ENCODE data around the gene CCDC196.
A peak's percentile ranks its signal among the peaks of the same experiment; 100 is the strongest.

The CCDC196 gene

DNA sequence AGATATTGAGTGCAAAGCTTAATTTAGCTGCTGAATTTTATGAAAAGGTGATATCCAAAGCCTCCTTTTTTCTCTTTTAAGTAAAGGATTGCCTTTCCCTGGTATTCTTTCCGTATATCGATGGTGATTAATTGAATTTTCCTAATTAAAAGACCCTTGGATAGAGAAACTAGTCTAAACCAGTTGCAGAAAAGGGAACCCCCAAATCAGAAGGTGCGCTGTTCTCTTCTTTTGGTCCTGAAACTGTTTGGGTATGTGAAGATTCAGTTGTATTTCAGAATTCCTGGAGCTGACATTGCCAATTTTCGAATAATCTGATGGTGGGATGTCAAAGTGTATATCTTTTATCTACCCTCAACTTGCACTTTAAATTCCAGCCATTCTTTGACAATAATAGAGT lies 23.7 kb downstream of the CCDC196 start:
- peaks cover 39% of the 10 kb centered on the region for H4K20me1 ChIP-seq (ENCODE audit: insufficient read depth, low read length)
- peak overlapping the region; percentile 73 for H3K4me2 ChIP-seq (ENCODE audit: low read length)
- peak overlapping the region; percentile 81 for H3K4me3 ChIP-seq (ENCODE audit: low read length)
- H3K27ac ChIP-seq (ENCODE audit: low read length) = no peak overlapping the region
- H3K79me2 ChIP-seq (ENCODE audit: low read length) = peaks cover 80% of the 10 kb centered on the region
- no peaks in the 10 kb centered on the region for H3K9me3 ChIP-seq (ENCODE audit: insufficient read depth, low read length)
- no peaks in the 10 kb centered on the region for H3K27me3 ChIP-seq (ENCODE audit: low read depth, low read length)
- TF ChIP-seq, protein P1, sequence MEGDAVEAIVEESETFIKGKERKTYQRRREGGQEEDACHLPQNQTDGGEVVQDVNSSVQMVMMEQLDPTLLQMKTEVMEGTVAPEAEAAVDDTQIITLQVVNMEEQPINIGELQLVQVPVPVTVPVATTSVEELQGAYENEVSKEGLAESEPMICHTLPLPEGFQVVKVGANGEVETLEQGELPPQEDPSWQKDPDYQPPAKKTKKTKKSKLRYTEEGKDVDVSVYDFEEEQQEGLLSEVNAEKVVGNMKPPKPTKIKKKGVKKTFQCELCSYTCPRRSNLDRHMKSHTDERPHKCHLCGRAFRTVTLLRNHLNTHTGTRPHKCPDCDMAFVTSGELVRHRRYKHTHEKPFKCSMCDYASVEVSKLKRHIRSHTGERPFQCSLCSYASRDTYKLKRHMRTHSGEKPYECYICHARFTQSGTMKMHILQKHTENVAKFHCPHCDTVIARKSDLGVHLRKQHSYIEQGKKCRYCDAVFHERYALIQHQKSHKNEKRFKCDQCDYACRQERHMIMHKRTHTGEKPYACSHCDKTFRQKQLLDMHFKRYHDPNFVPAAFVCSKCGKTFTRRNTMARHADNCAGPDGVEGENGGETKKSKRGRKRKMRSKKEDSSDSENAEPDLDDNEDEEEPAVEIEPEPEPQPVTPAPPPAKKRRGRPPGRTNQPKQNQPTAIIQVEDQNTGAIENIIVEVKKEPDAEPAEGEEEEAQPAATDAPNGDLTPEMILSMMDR (IDR thresholded peaks at IDR 0.05; ENCODE audit: low read depth, low read length) = no peak
- no peak for TF ChIP-seq EZH2phosphoT487 (IDR thresholded peaks at IDR 0.05; ENCODE audit: low read depth)
- H3K4me1 ChIP-seq (ENCODE audit: low read length) = peaks cover 20% of the 10 kb centered on the region
- no peak overlapping the region for H3K9ac ChIP-seq (ENCODE audit: low read length)
- no peak overlapping the region for H2AFZ ChIP-seq (ENCODE audit: low read depth, low read length)
- no peaks in the 10 kb centered on the region for H3K36me3 ChIP-seq (replicated peaks; ENCODE audit: low read depth, low read length)

DNA sequence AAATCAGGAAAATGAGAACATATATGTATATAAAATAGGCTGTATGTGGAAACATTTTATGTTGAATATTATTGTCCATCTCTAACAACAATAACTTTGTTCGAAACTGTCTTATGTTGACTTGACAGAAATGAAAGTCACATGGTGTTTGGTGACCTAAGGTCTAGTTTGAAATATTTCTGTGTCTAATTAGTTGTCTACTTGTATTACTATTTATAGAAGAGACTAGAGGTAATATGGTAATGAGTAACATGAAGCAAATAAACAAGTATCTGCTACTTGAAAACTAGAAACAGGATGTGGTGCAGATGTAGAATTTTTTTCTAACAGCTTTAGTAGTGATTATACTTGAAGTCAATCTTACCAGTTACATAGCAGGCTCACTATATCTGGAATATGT lies 25.7 kb downstream of the CCDC196 start:
- Histone ChIP-seq H3K9me3 (ENCODE audit: insufficient read depth, low read length) (no peaks in the 10 kb centered on the region), H3K27me3 (ENCODE audit: low read depth, low read length) (no peaks in the 10 kb centered on the region), H4K20me1 (ENCODE audit: insufficient read depth, low read length) (peaks cover 42% of the 10 kb centered on the region), H3K9ac (ENCODE audit: low read length) (no peak overlapping the region), H3K4me3 (ENCODE audit: low read length) (no peak overlapping the region), H3K79me2 (ENCODE audit: low read length) (peaks cover 93% of the 10 kb centered on the region), H2AFZ (ENCODE audit: low read depth, low read length) (no peak overlapping the region), H3K4me1 (ENCODE audit: low read length) (peaks cover 20% of the 10 kb centered on the region), H3K27ac (ENCODE audit: low read length) (no peak overlapping the region), H3K36me3 (replicated peaks; ENCODE audit: low read depth, low read length) (no peaks in the 10 kb centered on the region), H3K4me2 (ENCODE audit: low read length) (no peak overlapping the region)
- no peak for TF ChIP-seq EZH2phosphoT487 (IDR thresholded peaks at IDR 0.05; ENCODE audit: low read depth)
- TF ChIP-seq, protein P1 (IDR thresholded peaks at IDR 0.05; ENCODE audit: low read depth, low read length) = no peak

DNA sequence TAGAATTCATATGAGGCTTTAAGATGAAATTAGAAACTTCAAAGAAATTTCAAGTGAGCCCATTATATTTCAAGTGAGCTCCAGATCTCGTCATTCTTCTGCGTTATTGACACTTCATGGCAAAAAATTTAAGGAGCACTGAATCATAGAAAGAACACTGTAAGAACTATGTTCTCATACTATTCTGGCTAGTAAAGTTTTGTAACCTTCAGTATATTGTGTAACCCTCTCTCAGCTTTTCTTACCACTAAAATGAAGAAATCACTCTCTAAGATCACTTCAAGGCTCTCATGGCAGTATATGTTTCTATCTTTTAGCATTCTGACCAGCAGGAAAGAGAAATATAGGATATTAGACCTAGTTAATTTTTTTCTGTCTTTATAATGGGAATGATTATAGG lies 28.0 kb downstream of the CCDC196 start:
- Histone ChIP-seq H4K20me1 (ENCODE audit: insufficient read depth, low read length) (peaks cover 48% of the 10 kb centered on the region), H3K4me1 (ENCODE audit: low read length) (peaks cover 19% of the 10 kb centered on the region), H3K4me3 (ENCODE audit: low read length) (no peak overlapping the region), H3K9me3 (ENCODE audit: insufficient read depth, low read length) (no peaks in the 10 kb centered on the region), H3K4me2 (ENCODE audit: low read length) (no peak overlapping the region), H3K36me3 (replicated peaks; ENCODE audit: low read depth, low read length) (no peaks in the 10 kb centered on the region), H3K27me3 (ENCODE audit: low read depth, low read length) (no peaks in the 10 kb centered on the region), H3K27ac (ENCODE audit: low read length) (no peak overlapping the region), H3K79me2 (ENCODE audit: low read length) (peaks cover 90% of the 10 kb centered on the region), H3K9ac (ENCODE audit: low read length) (no peak overlapping the region), H2AFZ (ENCODE audit: low read depth, low read length) (no peak overlapping the region)
- TF ChIP-seq, protein P1 (IDR thresholded peaks at IDR 0.05; ENCODE audit: low read depth, low read length) = no peak
- no peak for TF ChIP-seq EZH2phosphoT487 (IDR thresholded peaks at IDR 0.05; ENCODE audit: low read depth)

DNA sequence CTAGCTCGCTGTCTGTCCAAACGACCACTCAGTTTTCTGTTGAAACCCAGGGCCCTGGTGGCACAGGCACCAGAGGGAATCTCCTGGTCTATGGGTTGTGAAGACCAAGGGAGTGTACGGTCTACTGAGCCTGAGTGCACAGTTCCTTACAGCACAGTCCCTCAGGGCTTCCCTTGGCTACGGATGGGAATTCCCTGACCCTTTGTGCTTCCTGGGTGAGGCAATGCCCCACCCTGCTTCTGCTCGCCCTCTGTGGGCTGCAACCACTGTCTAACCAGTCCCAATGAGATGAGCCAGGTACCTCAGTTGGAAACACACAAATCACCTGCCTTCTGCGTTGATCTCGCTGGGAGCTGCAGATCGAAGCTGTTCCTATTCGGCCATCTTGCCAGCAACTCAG lies 44.4 kb downstream of the CCDC196 start:
- Histone ChIP-seq H3K27me3 (ENCODE audit: low read depth, low read length) (no peaks in the 10 kb centered on the region), H3K79me2 (ENCODE audit: low read length) (peaks cover 96% of the 10 kb centered on the region), H2AFZ (ENCODE audit: low read depth, low read length) (no peak overlapping the region), H3K36me3 (replicated peaks; ENCODE audit: low read depth, low read length) (no peaks in the 10 kb centered on the region), H3K4me3 (ENCODE audit: low read length) (no peak overlapping the region), H3K4me1 (ENCODE audit: low read length) (peaks cover 2% of the 10 kb centered on the region; the same call in 1 of the 2 replicates), H3K9ac (ENCODE audit: low read length) (no peak overlapping the region), H3K9me3 (ENCODE audit: insufficient read depth, low read length) (no peaks in the 10 kb centered on the region), H3K4me2 (ENCODE audit: low read length) (no peak overlapping the region), H3K27ac (ENCODE audit: low read length) (no peak overlapping the region), H4K20me1 (ENCODE audit: insufficient read depth, low read length) (0 out of 2 replicates have a peak, but pooled peaks cover 5% of the 10 kb centered on the region)
- TF ChIP-seq EZH2phosphoT487 (IDR thresholded peaks at IDR 0.05; ENCODE audit: low read depth) = no peak
- TF ChIP-seq, protein P1 (IDR thresholded peaks at IDR 0.05; ENCODE audit: low read depth, low read length) = no peak

Measured in OCI-LY3 (cell line).